HEK293T (cell line): ENCODE data around the gene MATCAP1.

ENCODE experiments used
- CTCF ChIA-PET: fragments of 350-600 bp; formaldehyde crosslinking; extraction: SDS; loops from one replicate; lab custom pipeline; 2021; ENCODE audit warnings: antibody characterized with exemption, inconsistent platforms; lab: Yijun Ruan, JAX
- POLR2A ChIA-PET: fragments of 350-600 bp; formaldehyde crosslinking; extraction: SDS; loops from one replicate; lab custom pipeline; 2020; ENCODE audit warnings: antibody characterized with exemption, inconsistent platforms; lab: Yijun Ruan, JAX
- DNase-seq: peaks from one replicate; pipeline ENCODE4 v3.0.0; 2012; ENCODE audit warnings: mixed read lengths; ENCODE audit errors: extremely low spot score
- ARNT ChIP-seq: fragments of 450-650 bp; IDR thresholded peaks from 2 replicates; pipeline ENCODE4 v1.6.1; 2017; ENCODE audit warnings: mild to moderate bottlenecking
- BHLHE40 ChIP-seq: fragments of 450-650 bp; IDR thresholded peaks from 2 replicates; pipeline ENCODE4 v1.6.1; 2016; ENCODE audit warnings: mild to moderate bottlenecking, moderate library complexity, borderline replicate concordance
- CTBP1 ChIP-seq: fragments of 450-650 bp; IDR thresholded peaks from 2 replicates; pipeline ENCODE4 v1.6.1; 2016; ENCODE audit warnings: borderline replicate concordance
- ELF4 ChIP-seq: fragments of 450-650 bp; IDR thresholded peaks from 2 replicates; pipeline ENCODE4 v1.6.1; 2017; ENCODE audit warnings: antibody characterized with exemption
- FOXA1 ChIP-seq: fragments of 450-650 bp; IDR thresholded peaks from 2 replicates; pipeline ENCODE4 v1.6.1; 2016; ENCODE audit warnings: mild to moderate bottlenecking
- FOXK2 ChIP-seq: fragments of 450-650 bp; IDR thresholded peaks from 2 replicates; pipeline ENCODE4 v1.6.1; 2016; ENCODE audit warnings: mild to moderate bottlenecking
- FOXM1 ChIP-seq: fragments of 450-650 bp; IDR thresholded peaks from 2 replicates; pipeline ENCODE4 v1.6.1; 2017; ENCODE audit warnings: mild to moderate bottlenecking, borderline replicate concordance
- HDGF ChIP-seq: fragments of 450-650 bp; IDR thresholded peaks from 2 replicates; pipeline ENCODE4 v1.6.1; 2017; ENCODE audit warnings: antibody characterized with exemption, borderline replicate concordance
- L3MBTL2 ChIP-seq: fragments of 450-650 bp; conservative IDR thresholded peaks from 2 replicates; pipeline ENCODE4 v1.6.1; 2016; ENCODE audit warnings: mild to moderate bottlenecking
- LEF1 ChIP-seq: fragments of 450-650 bp; IDR thresholded peaks from 2 replicates; pipeline ENCODE4 v1.6.1; 2017; ENCODE audit warnings: mild to moderate bottlenecking, borderline replicate concordance
- NFRKB ChIP-seq: fragments of 450-650 bp; IDR thresholded peaks from 2 replicates; pipeline ENCODE4 v1.6.1; 2016; ENCODE audit warnings: mild to moderate bottlenecking, moderate library complexity
- PKNOX1 ChIP-seq: fragments of 450-650 bp; IDR thresholded peaks from 2 replicates; pipeline ENCODE4 v1.6.1; 2016
- SP1 ChIP-seq: fragments of 450-650 bp; IDR thresholded peaks from 2 replicates; pipeline ENCODE4 v1.6.1; 2017
- SUZ12 ChIP-seq: fragments of 450-650 bp; IDR thresholded peaks from 2 replicates; pipeline ENCODE4 v1.6.1; 2016; ENCODE audit warnings: mild to moderate bottlenecking
- TARDBP ChIP-seq: fragments of 450-650 bp; IDR thresholded peaks from 2 replicates; pipeline ENCODE4 v1.6.1; 2016
- ZNF384 ChIP-seq: fragments of 450-650 bp; IDR thresholded peaks from 2 replicates; pipeline ENCODE4 v1.6.1; 2016

The MATCAP1 gene

GRCh38 chr16:67170168-67170948 is 13.4 kb downstream of the MATCAP1 start, which contains the start of gene NOL3:
Gene NOL3 (plus strand): TSS chr16:67170538.
- peak; percentile 62 for DNase-seq
- TF ChIP-seq SUZ12 (no peak), FOXK2 (no peak), BHLHE40 (no peak), PKNOX1 (no peak), ARNT (no peak), FOXM1 (no peak), ELF4 (no peak), HDGF (no peak), LEF1 (no peak), TARDBP (no peak), L3MBTL2 (no peak), FOXA1 (no peak), SP1 (no peak), CTBP1 (no peak), NFRKB (no peak), ZNF384 (no peak)
- ChIA-PET CTCF (interaction anchor here (0.7 to 3.5 kb wide), 9 partner anchors 10 to 255 kb away, joined by 3 to 19 read pairs (median 5); partner anchors contain the start of genes EXOC3L1, FBXL8 and TRADD), POLR2A (interaction anchor here (0.7 to 2.4 kb wide), 10 partner anchors 8 to 209 kb away, joined by 3 to 9 read pairs (median 6); partner anchors contain the start of genes CES3, EXOC3L1 and TMEM208)

GRCh38 chr16:67169642-67170167 is 14.1 kb downstream of the MATCAP1 start:
- DNase-seq: peak; percentile 59
- TF ChIP-seq SUZ12 (no peak), L3MBTL2 (no peak), ZNF384 (peak; percentile 40; the same call in 1 of the 2 replicates), FOXK2 (no peak), FOXM1 (no peak)
- ChIA-PET POLR2A (interaction anchor here (1.2 to 2.4 kb wide), 6 partner anchors 8 to 157 kb away, joined by 5 to 9 read pairs (median 6); partner anchors contain the start of gene TMEM208), CTCF (interaction anchor here (0.7 to 3.5 kb wide), 10 partner anchors 10 to 255 kb away, joined by 3 to 19 read pairs (median 4); partner anchors contain the start of genes EXOC3L1, FBXL8 and TRADD)

- CTCF ChIA-PET: interaction anchor here (1.3 to 3.5 kb wide), 5 partner anchors 9 to 151 kb away, joined by 4 to 19 read pairs (median 12); partner anchors contain the start of genes FBXL8 and TRADD
- DNase-seq: no peak
- POLR2A ChIA-PET: interaction anchor here (0.9 to 2.4 kb wide), 3 partner anchors 8 to 236 kb away, joined by 3 to 9 read pairs (median 6); no protein-coding TSS in a partner anchor
- TF ChIP-seq SP1: no peak
Measured at GRCh38 chr16:67169011-67169451, 14.7 kb downstream of the MATCAP1 start.

GRCh38 chr16:67167588-67167987 is 16.2 kb downstream of the MATCAP1 start:
- ChIA-PET POLR2A (interaction anchor here (1.2 kb wide), 1 partner anchor 150 kb away, joined by 3 read pairs; no protein-coding TSS in a partner anchor), CTCF (interaction anchor here (1.0 kb wide), 1 partner anchor 12 kb away, joined by 4 read pairs; no protein-coding TSS in a partner anchor)
- TF ChIP-seq SUZ12 (no peak), CTBP1 (no peak), ZNF384 (no peak), PKNOX1 (no peak), NFRKB (no peak), HDGF (no peak), TARDBP (no peak), L3MBTL2 (no peak), ARNT (no peak), LEF1 (no peak)
- DNase-seq: no peak

GRCh38 chr16:67166598-67167168 is 17.1 kb downstream of the MATCAP1 start:
- ChIA-PET POLR2A (interaction anchor here (1.2 kb wide), 1 partner anchor 149 kb away, joined by 3 read pairs; no protein-coding TSS in a partner anchor), CTCF (interaction anchor here (1.0 kb wide), 1 partner anchor 11 kb away, joined by 4 read pairs; no protein-coding TSS in a partner anchor)
- TF ChIP-seq LEF1: no peak
- no peak for TF ChIP-seq SUZ12
- TF ChIP-seq ZNF384: no peak
- no peak for TF ChIP-seq PKNOX1
- no peak for TF ChIP-seq CTBP1
- no peak for TF ChIP-seq ELF4
- no peak for TF ChIP-seq BHLHE40
- TF ChIP-seq HDGF: no peak
- DNase-seq: no peak
